Hepatocyte (in vitro differentiated cells): ENCODE data around the gene ZNF804A.

Source experiments
- CTCF ChIP-seq: fragments of 200-600 bp; sonication (generic); IDR thresholded peaks from 2 replicates; pipeline ENCODE4 v1.5.1; 2016; ENCODE audit warnings: antibody characterized with exemption, mild to moderate bottlenecking; ENCODE audit not compliant: poor library complexity
- EZH2 ChIP-seq: fragments of 200-600 bp; sonication (generic); IDR thresholded peaks from 2 replicates; pipeline ENCODE4 v1.6.1; 2016; ENCODE audit warnings: antibody characterized with exemption, mild to moderate bottlenecking, borderline replicate concordance
- EZH2phosphoT487 ChIP-seq: fragments of 200-600 bp; sonication (generic); IDR thresholded peaks from one replicate; pipeline ENCODE4 v1.6.1; 2018; ENCODE audit warnings: antibody characterized with exemption, mild to moderate bottlenecking, low read depth, moderate library complexity; ENCODE audit not compliant: unreplicated experiment, severe bottlenecking

GRCh38 chr2:184560603-184561002 lies 37.7 kb upstream of the ZNF804A start:
- TF ChIP-seq CTCF (no peak), EZH2 (no peak), EZH2phosphoT487 (no peak)
